ENCODE results near the gene PLVAP. TPM values are rescaled to one million over a fixed set of nuclear protein-coding genes. Genes with fewer than 3 reads are reported as not detected.

The PLVAP gene
- total and polyA plus RNA-seq, 2 donors (not counting 3 experiments of a cell fraction or from before 2014, with no cell fraction given) = 5.7 to 16.9 TPM

- H3K79me2 ChIP-seq (ENCODE audit: control insufficient read depth, insufficient read depth, low read length) = no peaks in the 10 kb centered on the region
- no peak overlapping the region for H2AFZ ChIP-seq (ENCODE audit: low read depth, low read length)
- H3K36me3 ChIP-seq (ENCODE audit: control insufficient read depth in 2 of 2, extremely low read depth in 1 of 2, insufficient read depth in 2 of 2, low read length in 2 of 2) = no peaks in the 10 kb centered on the region
- dilution Hi-C loops (cut with MboI; ENCODE audit: extremely low pct_ligation_motif_present, low sequenced_read_pairs) = no loop called here
- no peaks in the 10 kb centered on the region for H3K9me3 ChIP-seq (replicated peaks; ENCODE audit: control insufficient read depth, insufficient read depth, low read length)
- ChIA-PET POLR2A (interaction anchor here (0.6 to 1.3 kb wide), 2 partner anchors 17 to 192 kb away, joined by 3 read pairs; partner anchors contain the start of gene DDA1), CTCF (interaction anchor here (0.5 to 2.5 kb wide), 6 partner anchors 9 to 871 kb away, joined by 3 to 16 read pairs (median 4); no protein-coding TSS in a partner anchor)
- no peak overlapping the region for H3K4me2 ChIP-seq (ENCODE audit: insufficient read depth, low read length)
- intact Hi-C loops (cut with micrococcal nuclease) = no loop called here
- no peaks in the 10 kb centered on the region for H4K20me1 ChIP-seq (replicated peaks; ENCODE audit: control insufficient read depth, extremely low read depth, insufficient read depth, low read length)
- BruUV-seq (replicated peaks) = no TSS peak
- H3K4me1 ChIP-seq (ENCODE audit: control insufficient read depth, extremely low read depth, insufficient read depth, low read length) = peaks cover 10% of the 10 kb centered on the region
- H3K27ac ChIP-seq (ENCODE audit: insufficient read depth, low read depth, low read length) = no peak overlapping the region
- TF ChIP-seq MYC (IDR thresholded peaks at IDR 0.05; ENCODE audit: low read depth, low read length) (no peak), EZH2 (IDR thresholded peaks at IDR 0.05; ENCODE audit: borderline replicate concordance, low read depth, low read length, severe bottlenecking) (no peak), POLR2AphosphoS5 (IDR thresholded peaks at IDR 0.05; ENCODE audit: insufficient read depth, low read depth, low read length) (no peak), JUN (IDR thresholded peaks at IDR 0.05; ENCODE audit: borderline replicate concordance, insufficient read depth, insufficient read length, low read depth) (no peak)
- DNase-seq (ENCODE audit: low read depth, low spot score) (no peak), FAIRE-seq (no peak)
- H3K9ac ChIP-seq (replicated peaks; ENCODE audit: extremely low read depth, insufficient read depth, low read length) = no peak overlapping the region
- H3K9me1 ChIP-seq (replicated peaks; ENCODE audit: control insufficient read depth, extremely low read depth, insufficient read depth, low read length) = no peaks in the 10 kb centered on the region
- H3K4me3 ChIP-seq (replicated peaks in 1 of 3; ENCODE audit: insufficient read depth in 1 of 3, low read depth in 1 of 3, low read length in 3 of 3) = no peak overlapping the region
- H3K27me3 ChIP-seq (ENCODE audit: control insufficient read depth in 2 of 2, insufficient read depth in 2 of 2, low read length in 2 of 2) = peaks cover 4 to 19% of the 10 kb centered on the region in 2 experiments
Measured at GRCh38 chr19:17326595-17326966, 50.6 kb downstream of the PLVAP start.

- Histone ChIP-seq H3K9me3 (replicated peaks; ENCODE audit: control insufficient read depth, insufficient read depth, low read length) (no peaks in the 10 kb centered on the region), H2AFZ (ENCODE audit: low read depth, low read length) (no peak overlapping the region), H3K4me2 (ENCODE audit: insufficient read depth, low read length) (no peak overlapping the region), H3K27ac (ENCODE audit: insufficient read depth, low read depth, low read length) (no peak overlapping the region), H3K36me3 (ENCODE audit: control insufficient read depth in 2 of 2, extremely low read depth in 1 of 2, insufficient read depth in 2 of 2, low read length in 2 of 2) (no peaks in the 10 kb centered on the region), H3K79me2 (ENCODE audit: control insufficient read depth, insufficient read depth, low read length) (no peaks in the 10 kb centered on the region), H3K4me1 (ENCODE audit: control insufficient read depth, extremely low read depth, insufficient read depth, low read length) (peaks cover 10% of the 10 kb centered on the region), H3K9me1 (replicated peaks; ENCODE audit: control insufficient read depth, extremely low read depth, insufficient read depth, low read length) (no peaks in the 10 kb centered on the region), H3K4me3 (replicated peaks in 1 of 3; ENCODE audit: insufficient read depth in 1 of 3, low read depth in 1 of 3, low read length in 3 of 3) (no peak overlapping the region), H3K27me3 (ENCODE audit: control insufficient read depth in 2 of 2, insufficient read depth in 2 of 2, low read length in 2 of 2) (peaks cover 4 to 19% of the 10 kb centered on the region in 2 experiments), H4K20me1 (replicated peaks; ENCODE audit: control insufficient read depth, extremely low read depth, insufficient read depth, low read length) (no peaks in the 10 kb centered on the region), H3K9ac (replicated peaks; ENCODE audit: extremely low read depth, insufficient read depth, low read length) (no peak overlapping the region)
- intact Hi-C loops (cut with micrococcal nuclease) (no loop called here), dilution Hi-C loops (cut with MboI; ENCODE audit: extremely low pct_ligation_motif_present, low sequenced_read_pairs) (no loop called here)
- no peak for TF ChIP-seq POLR2AphosphoS5 (IDR thresholded peaks at IDR 0.05; ENCODE audit: insufficient read depth, low read depth, low read length)
- no peak for TF ChIP-seq POLR2A (IDR thresholded peaks at IDR 0.05; ENCODE audit: low read depth, low read length)
- no peak for TF ChIP-seq JUN (IDR thresholded peaks at IDR 0.05; ENCODE audit: borderline replicate concordance, insufficient read depth, insufficient read length, low read depth)
- TF ChIP-seq MYC (IDR thresholded peaks at IDR 0.05; ENCODE audit: low read depth, low read length) = no peak
- no peak for TF ChIP-seq FOS (IDR thresholded peaks at IDR 0.05; ENCODE audit: borderline replicate concordance, insufficient read depth, low read length)
- TF ChIP-seq CTCF (IDR thresholded peaks at IDR 0.05; ENCODE audit: extremely low read depth in 1 of 2, insufficient read depth in 1 of 2, low read depth in 1 of 2, low read length in 2 of 2) = no peak
- no peak for TF ChIP-seq MAX (IDR thresholded peaks at IDR 0.05; ENCODE audit: insufficient read depth, insufficient read length)
- no peak for TF ChIP-seq GATA2 (IDR thresholded peaks at IDR 0.05; ENCODE audit: insufficient read depth, insufficient read length, low read depth, low read length)
- CTCF ChIA-PET = interaction anchor here (1.4 to 2.5 kb wide), 4 partner anchors 13 to 60 kb away, joined by 3 to 16 read pairs (median 6); partner anchors contain the start of gene DDA1
- POLR2A ChIA-PET = interaction anchor here (1.3 kb wide), 1 partner anchor 17 kb away, joined by 3 read pairs; the partner anchor contains the start of gene DDA1
- FAIRE-seq (no peak), DNase-seq (ENCODE audit: low read depth, low spot score) (no peak)
- BruUV-seq (replicated peaks) = no TSS peak
Measured at GRCh38 chr19:17325881-17326594, 51.1 kb downstream of the PLVAP start.

All from endothelial cell of umbilical vein (primary cell).